Measurements from ENCODE around the gene SNAPC2.
"Not testable (repeated sequence)": the region's sequence is repeated elsewhere in the genome, so short reads cannot be mapped to it uniquely, and the experiment has no call there.

The SNAPC2 gene

GRCh38 chr19:7941895-7942596 lies 21.9 kb downstream of the SNAPC2 start:
- DNase-seq, result no peak

- DNase-seq, result peak; percentile 13
Measured at GRCh38 chr19:7942981-7943443, 22.9 kb downstream of the SNAPC2 start.

- peak; percentile 99 for DNase-seq
Measured at GRCh38 chr19:7943444-7944176, 23.5 kb downstream of the SNAPC2 start, which contains the start of gene TIMM44. TIMM44 (minus strand) TSS chr19:7943666; CDS start chr19:7943651, 15 bp downstream.

DNA sequence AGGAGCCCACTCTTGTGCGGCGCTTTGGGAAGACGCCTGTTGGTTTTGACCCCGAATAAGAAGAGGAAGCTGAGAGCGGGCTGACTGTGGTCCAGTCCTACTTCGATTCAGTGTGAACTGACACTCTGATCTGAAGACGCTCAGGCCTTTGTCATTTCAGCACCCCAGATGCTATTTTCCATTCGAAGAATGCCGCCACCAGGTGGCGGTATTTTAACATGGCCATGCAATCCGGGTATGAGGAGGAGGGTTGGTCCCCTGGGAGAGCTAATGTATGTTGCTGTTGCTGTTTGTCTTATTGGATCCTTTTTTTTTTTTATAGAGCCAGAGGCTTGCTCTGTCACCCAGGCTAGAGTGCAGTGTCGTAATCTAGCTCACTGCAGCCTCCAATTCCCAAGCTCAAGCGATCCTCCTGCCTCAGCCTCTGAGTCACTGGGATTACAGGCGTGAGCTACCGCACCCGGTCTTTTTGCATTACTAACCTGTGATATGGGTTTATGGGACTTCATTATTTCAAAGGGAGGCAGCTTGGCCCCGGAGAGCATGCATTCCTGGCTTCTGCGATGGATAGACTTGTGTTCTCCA lies 24.1 kb downstream of the SNAPC2 start:
- peak; percentile 89 for DNase-seq

- no peak for DNase-seq
Measured at GRCh38 chr19:7947939-7948338, 27.8 kb downstream of the SNAPC2 start.

GRCh38 chr19:7953060-7953459 lies 32.9 kb downstream of the SNAPC2 start:
- DNase-seq, result no peak

GRCh38 chr19:7953576-7953975 lies 33.4 kb downstream of the SNAPC2 start:
- DNase-seq, result no peak

GRCh38 chr19:7955696-7956095 lies 35.6 kb downstream of the SNAPC2 start:
- no peak for DNase-seq

DNA sequence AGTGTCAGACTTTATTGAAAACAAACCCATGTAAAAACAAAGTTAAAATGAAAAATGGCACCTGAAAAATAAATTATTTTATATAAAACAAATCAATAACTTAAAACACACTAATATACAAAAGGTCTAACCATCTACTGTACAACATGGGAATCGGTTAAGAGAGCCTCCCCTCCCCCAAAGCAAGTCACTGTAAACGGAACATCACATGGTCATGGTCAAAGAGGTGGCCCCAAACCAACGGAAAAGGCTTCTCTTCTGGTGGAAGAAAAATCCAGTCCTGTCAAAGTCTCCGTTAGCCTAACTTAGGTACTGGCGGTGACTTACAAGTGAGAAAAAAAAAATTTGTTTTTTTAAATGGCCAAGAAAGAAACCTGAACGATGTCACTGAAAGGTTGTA lies 39.1 kb downstream of the SNAPC2 start:
- DNase-seq, result no peak

GRCh38 chr19:7961082-7961481 lies 40.9 kb downstream of the SNAPC2 start:
- DNase-seq, result not testable (repeated sequence)

DNA sequence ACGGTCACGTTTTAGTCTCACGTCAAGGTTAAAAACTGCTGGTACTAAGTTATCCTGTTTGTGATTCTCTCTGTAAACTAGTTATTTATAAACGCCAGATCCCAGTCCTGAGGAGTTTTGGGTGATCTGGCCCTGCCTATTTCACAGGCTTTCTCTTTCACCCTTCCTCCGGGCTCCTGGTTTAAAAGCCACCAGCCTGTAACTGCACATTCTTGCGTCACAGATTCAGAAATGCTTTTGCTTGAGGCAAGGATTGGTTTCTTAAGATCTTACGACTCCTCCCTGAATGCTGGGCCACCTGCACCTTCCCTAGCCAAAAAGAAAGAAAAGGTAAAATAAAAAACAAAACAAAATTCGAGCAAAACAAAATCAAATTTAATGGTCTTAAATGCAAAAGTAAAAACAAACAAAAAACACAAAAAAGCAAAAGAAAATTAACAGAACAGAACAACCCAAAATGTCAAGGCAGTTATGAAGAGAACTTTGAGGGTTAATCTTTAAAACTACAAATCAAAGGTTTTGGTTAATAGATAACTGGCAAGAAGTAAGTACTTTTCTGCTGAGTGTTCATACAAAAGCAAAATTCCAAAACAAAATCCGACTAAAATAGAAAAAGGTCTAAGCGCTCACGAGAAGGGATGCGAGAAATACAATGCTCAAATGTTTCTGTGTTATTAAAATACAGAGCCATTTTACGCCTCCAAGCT lies 41.9 kb downstream of the SNAPC2 start:
- no peak for DNase-seq

- no peak for DNase-seq
Measured at GRCh38 chr19:7962644-7963268, 42.6 kb downstream of the SNAPC2 start.

DNA sequence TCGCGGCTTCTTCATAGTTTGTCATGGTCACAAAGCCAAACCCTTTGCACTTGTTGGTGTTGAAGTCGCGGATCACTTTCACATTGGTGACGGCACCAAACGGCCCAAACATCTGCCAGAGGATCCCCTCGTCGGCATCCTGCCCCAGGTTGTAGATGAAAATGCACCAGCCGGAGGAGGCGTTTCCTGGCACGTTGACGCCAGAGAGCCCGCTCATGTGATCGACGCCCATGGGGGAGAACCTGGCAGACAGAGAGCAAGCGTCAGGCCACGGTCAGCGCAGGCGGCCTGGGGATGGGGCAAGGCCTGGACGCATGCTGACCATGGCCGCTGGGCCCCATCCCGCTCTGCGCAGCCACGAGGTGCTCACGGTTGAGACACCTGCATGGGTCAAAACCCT lies 43.4 kb downstream of the SNAPC2 start:
- no peak for DNase-seq

DNA sequence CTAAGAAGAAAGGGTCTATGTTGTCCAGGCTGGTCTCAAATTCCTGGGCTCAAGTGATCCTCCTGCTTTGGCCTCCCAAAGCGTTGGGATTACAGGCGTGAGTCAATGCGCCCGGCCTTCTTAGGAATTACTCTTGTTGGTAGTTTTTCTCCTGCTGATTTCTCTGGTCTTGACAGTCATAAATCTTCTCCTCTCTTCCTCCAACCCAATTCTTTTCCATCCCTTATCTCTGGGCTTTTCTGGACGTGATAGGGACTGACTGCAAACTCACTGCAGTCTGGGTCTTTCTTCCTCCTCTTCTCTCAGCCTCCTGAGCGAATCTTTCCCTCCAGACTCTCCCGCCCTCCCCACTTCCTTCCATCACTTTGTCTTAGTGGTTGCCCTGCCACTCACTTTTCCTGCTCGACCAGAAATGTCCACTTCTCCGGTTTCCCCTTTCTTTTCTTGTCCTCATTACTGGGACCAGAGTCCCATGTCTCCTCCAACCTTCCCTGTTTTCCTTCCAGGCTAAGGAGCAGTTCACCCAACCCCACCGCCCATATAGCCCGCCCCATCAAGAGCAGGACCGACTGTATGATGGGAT lies 45.2 kb downstream of the SNAPC2 start:
- DNase-seq, result no peak

DNA sequence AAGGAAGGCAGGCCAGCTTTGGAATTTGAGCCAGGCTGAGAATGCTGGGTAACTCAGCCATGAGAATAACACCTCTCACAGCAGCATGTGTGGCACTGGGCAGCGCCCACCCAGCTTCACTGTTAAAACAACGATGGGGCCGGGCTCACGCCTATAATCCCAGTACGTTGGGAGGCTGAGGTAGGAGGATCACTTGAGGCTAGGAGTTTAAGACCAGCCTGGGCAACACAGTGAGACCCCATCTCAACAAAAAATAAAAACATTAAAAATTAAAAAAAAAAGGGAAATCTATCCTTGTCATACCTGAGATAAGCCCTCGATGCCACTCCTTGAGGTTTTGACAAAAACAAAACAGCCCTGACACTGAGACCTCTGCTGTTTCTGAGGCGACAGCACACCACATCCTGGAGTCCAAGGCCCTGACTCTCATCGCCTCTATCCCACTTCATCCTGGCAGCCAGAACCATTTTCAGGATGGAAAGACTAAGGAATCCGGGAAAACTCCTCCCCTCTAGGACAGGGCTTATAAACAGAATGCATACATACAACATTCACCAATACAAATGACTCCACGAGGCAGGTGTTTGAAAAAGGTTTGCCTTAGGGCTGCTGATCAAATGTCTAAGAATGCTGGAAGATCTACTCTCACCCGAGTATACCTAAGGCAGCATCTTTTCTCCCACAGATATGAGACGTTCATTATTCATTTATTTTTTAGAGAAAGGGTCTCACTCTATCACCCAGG lies 46.0 kb downstream of the SNAPC2 start:
- no peak for DNase-seq

DNA sequence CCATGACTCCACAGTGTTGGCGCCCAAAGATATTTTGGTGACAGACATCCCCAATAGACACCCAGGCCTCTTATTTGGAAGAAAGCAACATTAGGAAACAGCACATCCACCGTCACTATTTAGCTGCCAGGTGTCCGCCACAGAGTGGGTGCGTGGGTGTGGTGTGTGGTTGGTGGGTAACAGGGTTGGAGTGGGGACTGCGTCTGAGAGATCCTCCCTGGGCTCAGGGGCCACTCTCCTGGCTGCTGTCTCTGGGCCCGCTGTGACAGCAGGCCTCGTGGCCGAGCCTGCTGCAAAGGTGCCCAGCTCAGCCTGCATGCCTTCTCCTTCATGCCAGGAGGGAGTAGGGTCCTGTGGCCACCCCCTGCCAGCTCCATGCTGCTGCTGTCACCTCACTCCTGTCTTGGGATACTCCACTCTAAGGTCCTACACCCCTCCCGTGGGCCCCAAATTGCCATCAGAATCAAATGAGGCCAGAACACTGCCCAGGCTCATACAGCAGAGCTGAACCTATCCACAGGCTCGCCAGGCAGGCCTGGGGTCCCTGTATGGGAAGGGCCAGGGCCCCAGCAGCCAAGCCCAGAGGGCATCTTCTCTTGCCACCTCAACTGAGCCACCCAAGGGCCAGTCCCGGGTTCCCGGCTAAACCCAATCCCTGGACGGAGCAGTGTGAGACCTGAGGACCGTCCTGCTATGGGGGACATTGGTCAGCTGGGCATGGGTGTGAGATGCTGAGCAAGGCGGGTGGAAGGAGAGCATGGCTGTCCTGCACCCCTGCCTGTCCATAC lies 48.1 kb downstream of the SNAPC2 start:
- DNase-seq, result no peak

DNA sequence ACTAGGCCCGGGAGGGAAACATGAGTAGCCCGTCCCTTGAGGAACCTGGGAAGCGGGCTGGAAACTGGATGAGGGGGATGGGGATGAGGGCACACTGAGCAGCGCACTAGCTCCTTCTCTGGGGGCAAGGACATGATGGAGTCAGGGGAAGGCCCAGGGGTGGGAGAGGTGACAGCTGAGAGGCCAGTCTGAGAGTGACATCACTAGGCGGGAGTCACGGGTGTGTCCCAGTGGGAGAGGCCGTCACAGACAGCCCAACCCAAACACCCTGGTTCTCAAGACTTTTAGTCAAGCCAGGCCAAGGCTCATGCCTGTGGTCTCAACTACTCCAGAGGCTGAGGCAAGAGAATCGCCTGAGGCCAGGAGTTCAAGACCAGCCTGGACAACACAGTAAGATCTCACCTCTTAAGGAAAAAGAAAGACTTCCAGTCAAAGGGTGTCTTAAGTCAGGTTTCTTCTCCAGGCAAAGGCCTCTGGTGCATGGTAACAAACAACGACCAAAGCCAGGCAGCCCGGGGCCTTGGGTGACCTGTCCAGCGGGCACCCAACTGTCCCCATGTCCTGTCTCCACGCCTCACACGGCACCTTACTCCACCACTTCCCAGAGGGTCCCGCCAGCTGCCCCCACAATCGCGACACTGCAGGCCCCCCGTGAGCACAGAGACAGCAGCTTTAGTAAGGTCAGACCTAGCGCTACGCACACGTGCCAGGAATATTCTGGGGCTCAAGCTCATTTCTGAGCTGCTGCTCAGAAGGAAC lies 48.8 kb downstream of the SNAPC2 start:
- DNase-seq, result no peak

GRCh38 chr19:7969555-7969939 lies 49.4 kb downstream of the SNAPC2 start:
- DNase-seq, result no peak

GRCh38 chr19:7970716-7971448 lies 50.7 kb downstream of the SNAPC2 start:
- no peak for DNase-seq
